GM18870 (cell line): ENCODE measurements around the gene GXYLT1.
"Not testable (repeated sequence)": the region's sequence is repeated elsewhere in the genome, so short reads cannot be mapped to it uniquely, and the experiment has no call there.

Source experiments
- ATAC-seq: cut with Tn5 transposase; IDR thresholded peaks from one replicate; pipeline ENCODE4 v1.9.1; 2021; ENCODE audit warnings: moderate library complexity; ENCODE audit not compliant: unreplicated experiment

Gene GXYLT1

DNA sequence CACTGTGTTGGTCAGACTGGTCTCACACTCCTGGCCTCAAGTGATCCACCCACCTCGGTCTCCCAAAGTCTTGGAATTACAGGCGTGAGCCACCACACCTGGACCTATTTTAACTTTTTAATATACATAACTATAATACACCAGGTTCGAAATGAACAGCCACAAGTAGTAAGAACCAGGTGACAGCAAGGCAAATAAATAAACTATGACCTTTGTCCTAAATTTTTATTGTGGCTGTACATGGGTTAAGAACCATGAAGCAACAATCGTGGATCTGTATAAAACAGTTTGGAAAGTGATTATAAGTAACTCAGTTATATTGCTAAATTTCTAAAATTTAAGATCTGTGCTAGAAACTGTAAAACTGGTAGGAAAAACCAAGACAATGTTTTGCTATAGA, 41.5 kb downstream of the GXYLT1 start:
- no peak for ATAC-seq

DNA sequence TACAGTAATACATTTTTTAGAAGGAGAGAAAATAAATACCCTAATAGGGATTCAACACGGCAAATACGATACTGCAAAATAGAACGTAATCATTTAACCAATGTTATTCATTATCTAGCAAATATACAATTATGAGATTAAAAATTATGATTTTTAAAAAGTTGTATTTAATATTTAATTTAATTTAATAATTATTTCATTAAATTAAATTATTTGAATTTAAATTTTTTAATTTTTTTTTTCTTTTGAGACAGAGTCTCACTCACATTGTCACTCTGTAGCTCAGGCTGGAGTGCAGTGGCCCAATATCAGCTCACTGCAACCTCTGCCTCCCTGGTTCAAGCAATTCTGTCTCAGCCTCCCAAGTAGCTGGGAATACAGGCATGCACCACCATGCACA, 42.0 kb downstream of the GXYLT1 start:
- ATAC-seq, result no peak

DNA sequence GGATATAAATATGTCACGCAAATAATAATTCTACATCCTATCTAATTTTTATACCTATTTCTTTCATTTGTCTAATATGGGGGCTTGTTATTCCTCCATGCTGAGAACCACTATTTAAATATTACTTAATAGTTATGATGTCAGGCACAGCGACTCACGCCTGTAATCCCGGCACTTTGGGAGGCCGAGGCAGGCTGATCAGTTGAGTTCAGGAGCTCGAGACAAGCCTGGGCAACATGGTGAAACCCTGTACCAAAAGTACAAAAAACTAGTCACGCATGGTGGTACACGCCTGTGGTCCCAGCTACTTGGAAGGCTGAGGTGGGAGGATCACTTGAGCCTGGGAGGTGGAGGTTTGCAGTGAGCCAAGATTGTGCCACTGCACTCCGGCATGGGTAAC, 45.2 kb downstream of the GXYLT1 start:
- no peak for ATAC-seq

DNA sequence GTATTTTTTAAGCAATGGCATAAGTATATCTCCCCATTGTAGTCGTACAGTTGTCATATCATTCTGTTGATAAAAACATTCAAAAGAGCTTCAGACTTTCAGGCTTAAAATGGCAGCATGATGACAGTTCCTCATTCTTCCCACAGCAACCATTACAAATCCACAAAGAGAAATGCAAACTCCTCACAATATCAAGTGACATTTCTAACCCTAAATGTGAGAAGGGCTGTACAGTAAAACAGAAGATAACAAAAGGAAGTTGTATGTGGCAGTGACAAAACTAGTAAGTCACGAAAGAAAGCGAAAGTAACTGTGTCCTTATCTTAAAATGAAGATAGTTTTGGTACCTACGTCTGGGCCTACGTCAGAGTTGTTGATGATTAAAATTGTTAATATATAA, 46.7 kb downstream of the GXYLT1 start:
- ATAC-seq, result peak; percentile 90

DNA sequence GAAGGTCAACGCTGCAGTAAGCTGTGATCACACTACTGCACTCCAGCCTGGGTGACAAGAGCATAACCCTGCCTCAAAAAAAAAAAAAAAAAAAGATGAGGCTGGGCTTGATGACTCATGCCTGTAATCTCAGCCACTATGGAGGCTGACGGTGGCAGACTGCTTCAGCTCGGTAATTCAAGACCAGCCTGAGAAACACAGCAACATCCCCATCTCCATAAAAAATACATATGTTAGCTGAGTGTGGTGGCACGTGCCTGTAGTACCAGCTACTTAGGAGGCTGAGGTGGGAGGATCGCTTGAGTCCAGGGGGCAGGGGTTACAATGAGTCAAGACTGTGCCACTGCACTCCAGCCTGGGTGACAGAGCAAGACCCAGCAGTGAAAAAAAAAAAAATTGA, 50.4 kb downstream of the GXYLT1 start:
- ATAC-seq, result no peak

DNA sequence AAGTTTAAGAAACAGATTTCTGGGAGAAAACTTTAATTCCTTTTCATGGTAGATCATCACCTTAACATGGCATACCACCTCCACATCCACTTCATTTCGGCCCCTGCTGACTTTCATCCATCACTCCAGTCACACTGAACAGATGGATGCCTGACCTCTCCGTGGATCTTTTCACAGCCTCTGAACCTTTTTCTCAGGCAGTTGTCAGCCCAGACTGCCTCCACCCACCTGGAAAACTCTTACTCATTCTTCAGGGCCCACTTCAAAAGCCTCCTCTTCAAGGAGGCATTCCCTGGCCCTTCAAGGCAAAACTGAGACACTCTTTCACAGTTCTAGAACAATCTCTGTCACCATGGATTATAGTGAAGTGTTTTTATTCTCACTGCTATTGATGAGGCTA, 52.9 kb downstream of the GXYLT1 start:
- ATAC-seq, result no peak

DNA sequence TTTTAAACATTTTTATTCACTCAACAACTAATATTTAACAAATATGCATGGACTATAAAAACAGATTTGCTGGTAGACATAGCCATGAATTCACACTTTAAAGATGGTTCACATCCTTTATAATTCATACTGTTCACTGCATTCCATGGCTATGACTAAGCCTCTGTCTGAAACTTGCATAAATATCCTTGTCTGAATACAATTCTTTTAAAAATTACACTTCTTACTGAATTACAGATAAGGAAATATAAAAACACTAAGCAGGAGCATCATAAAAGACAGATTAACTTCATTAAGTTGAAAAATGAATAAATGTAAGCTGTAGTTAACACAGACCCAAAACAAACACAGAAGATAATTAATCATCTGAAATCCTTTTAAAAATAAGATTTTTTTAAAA, 53.8 kb downstream of the GXYLT1 start:
- ATAC-seq, result no peak

DNA sequence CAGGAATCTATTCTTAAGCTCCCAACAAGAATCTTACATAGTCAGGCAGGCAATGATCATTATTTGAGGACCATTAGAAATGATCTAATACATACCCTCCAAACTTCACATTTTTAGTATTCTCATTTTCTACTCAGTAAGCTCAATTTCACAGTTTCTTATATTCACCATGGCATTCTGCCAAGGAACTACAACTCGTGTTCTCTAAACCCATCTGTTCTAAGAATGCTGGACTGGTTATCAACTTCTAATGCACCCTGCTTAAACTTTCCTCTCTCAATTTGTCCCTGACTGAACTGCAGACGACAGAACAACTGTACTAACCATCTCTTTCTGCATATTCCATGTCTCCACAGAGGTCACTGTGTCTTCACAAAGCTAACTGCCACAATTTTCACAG, 58.6 kb downstream of the GXYLT1 start:
- ATAC-seq, result no peak

DNA sequence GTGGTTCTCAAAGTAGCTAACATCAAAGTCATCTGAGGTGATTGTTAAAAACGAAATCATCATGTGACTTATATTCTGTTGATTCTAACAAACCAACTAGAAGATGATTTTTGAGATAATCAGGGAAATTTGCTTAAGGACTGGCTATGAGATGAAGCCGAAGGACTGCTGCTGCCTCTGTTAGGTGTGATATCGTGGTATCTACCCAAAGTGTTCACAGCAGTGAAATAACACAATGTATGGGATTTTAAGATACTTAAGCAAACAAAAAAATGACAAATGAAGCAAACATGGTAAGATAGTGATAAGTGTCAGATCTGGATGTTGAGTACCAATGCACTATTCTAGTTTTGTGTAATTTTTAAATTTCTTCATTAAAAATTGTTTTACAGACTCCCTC, 59.1 kb downstream of the GXYLT1 start:
- no peak for ATAC-seq

DNA sequence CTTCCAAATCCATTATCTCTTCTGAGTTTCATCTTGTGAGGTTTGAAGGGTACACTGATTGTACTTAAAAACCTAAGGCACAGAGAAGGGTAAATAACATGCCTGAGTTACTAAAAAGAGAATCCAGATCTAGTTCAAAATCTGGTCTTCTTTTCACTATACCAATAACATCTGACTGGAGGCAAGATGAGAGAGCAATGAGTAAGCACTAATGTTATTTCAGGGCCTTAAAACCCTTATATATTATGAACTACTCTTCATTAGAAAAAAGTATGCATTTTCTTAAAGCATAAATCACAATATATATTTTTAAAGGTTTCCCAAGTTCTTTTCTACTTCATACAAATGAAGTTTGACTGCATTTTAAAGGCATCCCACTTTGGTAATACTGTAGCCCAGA, 60.2 kb downstream of the GXYLT1 start:
- no peak for ATAC-seq

DNA sequence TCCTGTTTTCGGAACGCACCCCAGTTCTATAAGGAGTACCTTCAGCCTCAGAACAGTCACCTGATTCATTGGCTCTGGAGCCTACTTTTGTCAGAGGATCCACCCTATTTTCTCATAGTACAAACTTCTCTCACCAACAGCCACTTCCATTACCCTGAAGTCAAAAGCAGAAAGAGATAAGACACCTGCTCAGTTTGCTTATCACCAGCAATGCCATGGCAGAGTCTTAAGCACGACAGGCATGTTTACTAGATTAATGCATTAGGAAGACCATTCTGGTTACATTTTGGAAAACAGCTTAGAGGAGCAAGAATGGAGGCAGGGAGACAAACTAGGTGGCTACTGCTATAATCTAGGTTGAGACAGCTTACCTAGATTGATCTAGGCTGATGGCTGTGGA, 67.7 kb downstream of the GXYLT1 start:
- ATAC-seq, result no peak

DNA sequence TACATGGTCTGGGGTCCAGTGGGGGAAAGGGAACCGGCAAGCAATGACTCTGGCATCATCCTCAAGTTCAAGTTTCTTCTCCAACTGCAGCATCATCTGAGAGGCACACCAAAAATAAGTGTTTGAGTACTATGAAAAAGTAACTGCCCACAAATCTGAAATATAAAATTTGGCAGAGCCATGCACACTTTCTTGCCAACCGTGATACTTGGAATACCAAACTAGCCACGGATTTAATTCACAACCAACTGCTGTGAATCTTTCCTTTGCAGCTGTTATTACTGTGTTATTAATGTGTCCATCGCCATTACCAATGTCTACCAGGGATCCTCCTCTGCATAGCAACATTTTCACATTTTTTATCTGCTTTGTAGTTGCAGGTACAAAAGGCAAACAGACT, 74.6 kb downstream of the GXYLT1 start:
- no peak for ATAC-seq

DNA sequence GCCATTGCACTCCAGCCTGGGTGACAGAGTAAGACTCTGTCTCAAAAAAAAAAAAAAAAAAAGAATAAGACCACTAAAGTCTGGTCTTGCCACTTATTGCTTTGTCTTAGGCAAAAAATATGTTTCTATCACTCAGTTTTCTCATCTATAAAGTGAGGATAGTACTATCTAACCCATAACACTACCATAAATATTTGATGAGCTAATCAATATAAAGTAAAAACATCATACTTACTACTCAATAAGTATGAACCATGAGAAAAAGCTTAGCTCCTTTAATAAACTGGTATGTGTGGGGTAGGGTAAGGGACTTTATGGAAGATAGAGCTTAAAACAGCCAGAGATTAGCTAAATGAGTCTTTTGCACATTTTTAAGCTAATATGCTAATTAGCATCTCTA, 85.5 kb downstream of the GXYLT1 start:
- no peak for ATAC-seq

DNA sequence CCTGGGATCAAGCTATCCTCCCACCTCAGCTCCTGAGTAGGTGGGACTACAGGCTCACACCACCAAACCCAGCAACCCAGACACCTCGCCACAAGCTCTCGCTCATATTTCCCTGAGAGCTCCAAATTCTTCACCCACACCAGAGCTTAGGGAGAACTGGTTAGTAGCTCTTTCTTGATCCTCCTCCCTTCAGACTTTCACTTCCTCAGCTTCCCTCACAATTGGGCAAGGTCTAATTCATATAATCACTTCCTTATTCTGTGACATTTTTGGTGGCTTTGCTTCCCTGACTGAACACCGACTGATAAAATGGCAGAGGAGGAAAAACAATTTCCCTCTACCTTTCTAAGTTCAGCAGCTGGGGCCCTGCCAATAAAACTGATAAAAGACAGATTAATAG, 88.5 kb downstream of the GXYLT1 start:
- ATAC-seq, result peak; percentile 86

DNA sequence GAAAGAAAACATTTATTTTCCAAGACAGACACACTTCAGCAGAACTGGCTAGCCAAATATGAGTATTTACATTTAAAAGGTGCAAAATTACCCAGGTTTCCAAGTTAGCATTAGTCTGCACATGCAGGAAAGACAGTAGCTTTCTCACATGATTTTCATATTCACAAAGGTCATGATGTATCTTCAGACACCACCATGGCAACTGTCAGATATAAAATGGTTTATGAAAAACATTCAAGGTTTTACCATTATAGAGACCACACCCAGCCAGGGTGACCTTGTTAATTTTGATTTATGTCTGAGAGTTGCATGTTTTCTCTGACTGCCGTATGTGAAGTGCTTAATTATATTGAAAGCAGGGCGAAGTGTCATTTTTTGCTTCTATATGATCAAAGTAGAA, 91.2 kb downstream of the GXYLT1 start:
- no peak for ATAC-seq

DNA sequence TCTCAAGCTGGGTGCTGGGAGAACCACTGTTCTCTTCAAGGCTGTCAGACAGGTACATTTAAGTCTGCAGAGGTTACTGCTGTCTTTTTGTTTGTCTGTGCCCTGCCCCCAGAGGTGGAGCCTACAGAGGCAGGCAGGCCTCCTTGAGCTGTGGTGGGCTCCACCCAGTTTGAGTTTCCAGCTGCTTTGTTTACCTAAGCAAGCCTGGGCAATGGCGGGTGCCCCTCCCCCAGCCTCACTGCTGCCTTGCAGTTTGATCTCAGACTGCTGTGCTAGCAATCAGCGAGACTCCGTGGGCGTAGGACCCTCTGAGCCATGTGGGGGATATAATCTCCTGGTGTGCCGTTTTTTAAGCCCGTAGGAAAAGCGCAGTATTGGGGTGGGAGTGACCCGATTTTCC, 95.7 kb downstream of the GXYLT1 start:
- not testable (repeated sequence) for ATAC-seq

DNA sequence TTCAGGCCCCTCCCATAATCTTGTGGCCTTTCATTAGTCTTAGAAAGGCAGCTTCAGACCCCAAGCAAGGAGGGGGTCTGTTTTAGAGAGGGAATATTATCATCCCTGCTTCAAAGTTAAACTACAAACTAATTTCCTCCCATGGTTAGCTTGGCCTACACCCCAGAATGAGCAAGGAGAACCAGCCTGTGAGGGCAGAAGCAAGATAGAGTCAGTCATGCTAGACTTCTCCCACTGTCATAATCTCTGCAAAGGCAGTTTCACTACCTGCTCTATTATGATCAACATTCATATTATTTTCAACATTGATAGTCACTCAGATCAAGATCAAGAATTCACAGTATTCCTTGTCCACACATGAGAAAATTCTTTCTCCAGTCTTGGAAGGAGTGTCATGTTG, 105.1 kb downstream of the GXYLT1 start:
- no peak for ATAC-seq

DNA sequence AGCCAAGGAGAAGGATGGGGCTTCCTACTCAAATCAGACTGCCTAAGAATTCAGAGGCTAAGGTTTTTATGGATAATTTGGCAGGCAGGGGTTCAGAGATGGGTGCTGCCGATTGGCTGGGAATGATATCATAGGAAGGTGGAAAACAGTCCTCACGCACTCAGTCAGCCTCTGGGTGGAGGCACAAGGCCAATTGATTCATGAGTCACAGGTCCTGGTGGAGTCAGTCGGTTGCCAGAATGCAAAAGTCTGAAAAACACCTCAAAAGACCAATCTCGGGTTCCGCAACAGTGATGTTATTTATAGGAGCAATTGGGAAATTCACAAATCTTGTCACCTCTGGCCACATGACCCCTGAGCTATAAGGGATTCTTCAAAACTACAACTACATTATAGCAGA, 105.5 kb downstream of the GXYLT1 start:
- ATAC-seq, result no peak

DNA sequence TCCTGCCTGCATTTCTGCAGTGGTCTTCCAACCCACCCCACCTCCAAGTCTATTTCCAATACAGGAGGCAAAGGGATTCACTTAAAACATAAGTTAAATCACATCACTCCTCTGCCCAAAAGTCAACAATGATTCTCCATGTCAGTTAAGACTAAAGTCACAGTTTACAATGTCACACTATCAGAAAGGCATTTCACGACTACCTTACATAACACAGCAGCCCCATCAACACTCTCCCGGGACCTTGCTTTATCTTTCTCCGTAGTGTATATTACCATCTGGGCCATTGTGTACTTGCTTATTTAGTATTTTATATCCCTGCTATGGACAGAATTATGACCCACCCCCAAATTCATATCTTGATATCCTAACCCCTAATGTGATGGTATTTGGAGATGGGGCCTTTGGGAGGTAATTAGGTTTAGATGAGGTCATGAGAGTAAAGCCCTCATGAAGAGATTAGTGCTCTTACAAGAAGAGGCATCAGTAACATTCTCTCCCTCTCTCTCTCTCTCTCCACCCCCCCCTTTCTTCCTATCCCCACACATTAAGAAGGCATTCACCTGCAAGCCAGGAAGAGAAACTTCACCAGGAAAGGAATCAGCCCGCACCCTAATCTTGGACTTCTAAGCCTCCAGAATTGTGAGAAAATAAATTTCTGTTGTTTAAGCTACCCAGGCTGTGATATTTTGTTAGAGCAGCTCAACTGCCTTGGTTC, 112.7 kb downstream of the GXYLT1 start:
- no peak for ATAC-seq
